ENCODE measurements around the gene ZDHHC11.

GRCh38 chr5:848671-849111 is 2.1 kb downstream of the ZDHHC11 start:
- no peak for TF ChIP-seq POLR2A (IDR thresholded peaks at IDR 0.05; ENCODE audit: borderline replicate concordance, extremely low read depth, insufficient read depth, insufficient read length)
- TF ChIP-seq SRF (IDR thresholded peaks at IDR 0.05; ENCODE audit: low read depth): no peak
- TF ChIP-seq CTCF (IDR thresholded peaks at IDR 0.05 in 2 of 3, conservative IDR thresholded peaks at IDR 0.05 in 1 of 3; ENCODE audit: borderline replicate concordance in 1 of 3, insufficient read depth in 1 of 3, low read depth in 2 of 3, low read length in 2 of 3): no peak
- TF ChIP-seq POLR2AphosphoS5 (IDR thresholded peaks at IDR 0.05; ENCODE audit: low read depth, low read length): no peak
- TF ChIP-seq ZNF274 (IDR thresholded peaks at IDR 0.05; ENCODE audit: low read depth, low read length): no peak
- TF ChIP-seq EZH2phosphoT487 (IDR thresholded peaks at IDR 0.05; ENCODE audit: borderline replicate concordance): no peak
- no peak for TF ChIP-seq RAD21 (IDR thresholded peaks at IDR 0.05; ENCODE audit: low read depth)
- TF ChIP-seq EZH2 (IDR thresholded peaks at IDR 0.05): no peak
- no peak for TF ChIP-seq ZBTB33 (IDR thresholded peaks at IDR 0.05; ENCODE audit: extremely low read depth, insufficient replicate concordance, low read length)
